Measurements from ENCODE around the gene OR2T33.

GRCh38 chr1:248324468-248324867 lies 46.7 kb upstream of the OR2T33 start, which contains the start of gene OR2M7:
- TF ChIP-seq CTCF (IDR thresholded peaks at IDR 0.05) (no peak), POLR2A (IDR thresholded peaks at IDR 0.05) (no peak)
